HEK293 (cell line): Measurements from ENCODE around the gene MBD3L3.
A peak's percentile ranks its signal among the peaks of the same experiment; 100 is the strongest.
"Not testable (repeated sequence)": the region's sequence is repeated elsewhere in the genome, so short reads cannot be mapped to it uniquely, and the experiment has no call there.

Source experiments
- CTCF ChIA-PET: fragments of 350-600 bp; formaldehyde crosslinking; extraction: SDS; loops from one replicate; lab custom pipeline; 2021; ENCODE audit warnings: antibody characterized with exemption; lab: Yijun Ruan, JAX
- POLR2A ChIA-PET: fragments of 300-600 bp; formaldehyde crosslinking; extraction: SDS; loops from one replicate; lab custom pipeline; 2020; ENCODE audit warnings: antibody characterized with exemption, inconsistent platforms; lab: Yijun Ruan, JAX
- H3K27ac ChIP-seq: fragments of 200-500 bp; sonication (Bioruptor generic); 2 replicates; pipeline ENCODE4 v1.5.1; 2014; ENCODE audit warnings: low read depth, low read length, control low read depth, inconsistent platforms; ENCODE audit errors: extremely low read depth
- H3K36me3 ChIP-seq, 2 experiments: fragments of 200-500 bp in 1 of 2; sonication (Bioruptor generic) in 1 of 2; 1 replicate in 1 of 2; 2 replicates in 1 of 2; pipeline ENCODE4 v1.5.1; 2014 to 2017; ENCODE audit warnings: inconsistent platforms in 2 of 2, low read length in 2 of 2; ENCODE audit not compliant: control insufficient read depth in 2 of 2, insufficient read depth in 1 of 2
- H3K4me1 ChIP-seq: fragments of 200-500 bp; sonication (Bioruptor generic); 2 replicates; pipeline ENCODE4 v1.5.1; 2014; ENCODE audit warnings: mild to moderate bottlenecking, low read length, inconsistent platforms; ENCODE audit not compliant: control insufficient read depth, insufficient read depth
- H3K4me3 ChIP-seq: 2 replicates; pipeline ENCODE4 v1.5.1; 2011; ENCODE audit warnings: low read depth, mild to moderate bottlenecking, control low read depth, low read length, moderate library complexity
- H3K9me3 ChIP-seq: fragments of 200-500 bp; sonication (Bioruptor generic); 2 replicates; pipeline ENCODE4 v1.5.1; 2014; ENCODE audit warnings: low read depth, low read length, inconsistent platforms; ENCODE audit not compliant: control insufficient read depth, insufficient read depth
- MZF1 ChIP-seq: fragments of 450-650 bp; formaldehyde crosslinking; IDR thresholded peaks from 2 replicates; pipeline ENCODE4 v1.5.1; 2017; ENCODE audit warnings: missing biosample characterization, missing genetic modification characterization, borderline replicate concordance
- ZBTB17 ChIP-seq: fragments of 450-650 bp; formaldehyde crosslinking; IDR thresholded peaks from 2 replicates; pipeline ENCODE4 v1.5.1; 2016; ENCODE audit warnings: missing biosample characterization, missing genetic modification characterization
- ZBTB8A ChIP-seq: fragments of 450-650 bp; formaldehyde crosslinking; IDR thresholded peaks from 2 replicates; pipeline ENCODE4 v1.5.1; 2016; ENCODE audit warnings: missing biosample characterization, missing genetic modification characterization
- ZEB2 ChIP-seq: fragments of 450-650 bp; formaldehyde crosslinking; IDR thresholded peaks from 2 replicates; pipeline ENCODE4 v1.5.1; 2016; ENCODE audit warnings: missing biosample characterization, missing genetic modification characterization
- ZFHX2 ChIP-seq: fragments of 450-650 bp; formaldehyde crosslinking; conservative IDR thresholded peaks from 2 replicates; pipeline ENCODE4 v1.5.1; 2016; ENCODE audit warnings: missing biosample characterization, missing genetic modification characterization
- ZNF121 ChIP-seq: fragments of 450-650 bp; formaldehyde crosslinking; IDR thresholded peaks from 2 replicates; pipeline ENCODE4 v1.5.1; 2016; ENCODE audit warnings: missing biosample characterization, missing genetic modification characterization
- ZNF132 ChIP-seq: fragments of 450-650 bp; formaldehyde crosslinking; IDR thresholded peaks from 2 replicates; pipeline ENCODE4 v1.5.1; 2017; ENCODE audit warnings: missing biosample characterization, missing genetic modification characterization, borderline replicate concordance
- ZNF157 ChIP-seq: fragments of 450-650 bp; formaldehyde crosslinking; IDR thresholded peaks from 2 replicates; pipeline ENCODE4 v1.5.1; 2016; ENCODE audit warnings: missing biosample characterization, missing genetic modification characterization
- ZNF2 ChIP-seq: fragments of 450-650 bp; formaldehyde crosslinking; IDR thresholded peaks from 2 replicates; pipeline ENCODE4 v1.5.1; 2016; ENCODE audit warnings: missing biosample characterization, missing genetic modification characterization
- ZNF302 ChIP-seq: fragments of 450-650 bp; formaldehyde crosslinking; IDR thresholded peaks from 2 replicates; pipeline ENCODE4 v1.5.1; 2016; ENCODE audit warnings: missing biosample characterization, missing genetic modification characterization, low read depth
- ZNF530 ChIP-seq: fragments of 450-650 bp; formaldehyde crosslinking; IDR thresholded peaks from 2 replicates; pipeline ENCODE4 v1.5.1; 2016; ENCODE audit warnings: low read depth, missing biosample characterization, missing genetic modification characterization
- ZNF747 ChIP-seq: fragments of 450-650 bp; formaldehyde crosslinking; IDR thresholded peaks from 2 replicates; pipeline ENCODE4 v1.5.1; 2016; ENCODE audit warnings: missing biosample characterization, missing genetic modification characterization
- TF ChIP-seq, protein P1 (sequence below): fragments of 450-650 bp; formaldehyde crosslinking; IDR thresholded peaks from 2 replicates; pipeline ENCODE4 v1.5.1; 2016; ENCODE audit warnings: missing biosample characterization, missing genetic modification characterization, borderline replicate concordance

MBD3L3 gene

GRCh38 chr19:7067122-7067521 is 8.6 kb upstream of the MBD3L3 start:
- H3K9me3 ChIP-seq, H3K4me1 ChIP-seq, POLR2A ChIA-PET, CTCF ChIA-PET, H3K4me3 ChIP-seq, H3K27ac ChIP-seq: not testable (repeated sequence)
- H3K36me3 ChIP-seq, result peaks cover 0 to 11% of the 10 kb centered on the region in 2 experiments; a peak in 2 of 3 replicates

DNA sequence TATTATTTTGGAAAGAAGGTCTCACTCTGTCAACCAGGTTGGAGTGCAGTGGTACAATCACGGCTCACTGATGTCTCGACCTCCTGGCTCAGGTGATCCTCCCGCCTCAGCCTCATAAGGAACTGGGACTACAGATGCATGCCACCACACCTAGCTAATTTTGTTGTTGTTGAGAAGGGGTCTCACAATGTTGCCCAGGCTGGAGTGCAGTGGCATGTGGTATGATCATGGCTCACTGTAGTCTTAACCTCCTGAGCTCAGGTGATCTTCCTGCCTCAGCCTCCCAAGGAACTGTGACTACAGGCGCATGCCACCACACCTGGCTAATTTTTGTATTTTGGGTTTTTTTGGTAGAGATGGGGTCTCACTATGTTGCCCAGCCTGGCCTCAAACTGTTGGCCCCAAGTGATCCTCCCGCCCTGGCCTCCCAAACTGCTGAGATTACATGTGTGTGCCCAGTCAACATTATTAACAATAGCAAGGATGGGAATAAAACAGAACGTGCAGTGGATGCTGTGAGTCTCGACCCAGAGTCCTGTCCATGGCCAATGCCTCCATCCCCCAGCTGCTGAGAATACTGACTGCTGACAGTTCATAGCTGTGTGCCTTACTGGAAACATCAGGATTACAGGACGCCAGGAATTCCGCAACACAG is 5.4 kb upstream of the MBD3L3 start:
- Histone ChIP-seq H3K27ac (no peak overlapping the region), H3K4me1 (no peaks in the 10 kb centered on the region), H3K9me3 (no peaks in the 10 kb centered on the region), H3K36me3 (no peaks in the 10 kb centered on the region), H3K4me3 (no peak overlapping the region)
- ChIA-PET POLR2A (interaction anchor here (0.6 kb wide), 1 partner anchor 514 kb away, joined by 6 read pairs; no protein-coding TSS in a partner anchor), CTCF (interaction anchor here (1.6 kb wide), 1 partner anchor 290 kb away, joined by 4 read pairs; no protein-coding TSS in a partner anchor)
- TF ChIP-seq ZNF302 (tag by site-specific recombination) (no peak), ZNF121 (tag by site-specific recombination) (peak; percentile 61; the same call in 1 of the 2 replicates), ZBTB8A (no peak)

GRCh38 chr19:7063339-7063738 is 4.9 kb upstream of the MBD3L3 start:
- TF ChIP-seq MZF1, result no peak
- TF ChIP-seq ZEB2 (tag by site-specific recombination), result no peak
- no peak for TF ChIP-seq ZFHX2 (tag by site-specific recombination)
- no peak for TF ChIP-seq ZNF2 (tag by site-specific recombination)
- TF ChIP-seq ZNF157, result no peak
- TF ChIP-seq ZNF132 (tag by site-specific recombination), result no peak
- TF ChIP-seq ZNF747 (tag by site-specific recombination), result no peak
- TF ChIP-seq, protein P1, sequence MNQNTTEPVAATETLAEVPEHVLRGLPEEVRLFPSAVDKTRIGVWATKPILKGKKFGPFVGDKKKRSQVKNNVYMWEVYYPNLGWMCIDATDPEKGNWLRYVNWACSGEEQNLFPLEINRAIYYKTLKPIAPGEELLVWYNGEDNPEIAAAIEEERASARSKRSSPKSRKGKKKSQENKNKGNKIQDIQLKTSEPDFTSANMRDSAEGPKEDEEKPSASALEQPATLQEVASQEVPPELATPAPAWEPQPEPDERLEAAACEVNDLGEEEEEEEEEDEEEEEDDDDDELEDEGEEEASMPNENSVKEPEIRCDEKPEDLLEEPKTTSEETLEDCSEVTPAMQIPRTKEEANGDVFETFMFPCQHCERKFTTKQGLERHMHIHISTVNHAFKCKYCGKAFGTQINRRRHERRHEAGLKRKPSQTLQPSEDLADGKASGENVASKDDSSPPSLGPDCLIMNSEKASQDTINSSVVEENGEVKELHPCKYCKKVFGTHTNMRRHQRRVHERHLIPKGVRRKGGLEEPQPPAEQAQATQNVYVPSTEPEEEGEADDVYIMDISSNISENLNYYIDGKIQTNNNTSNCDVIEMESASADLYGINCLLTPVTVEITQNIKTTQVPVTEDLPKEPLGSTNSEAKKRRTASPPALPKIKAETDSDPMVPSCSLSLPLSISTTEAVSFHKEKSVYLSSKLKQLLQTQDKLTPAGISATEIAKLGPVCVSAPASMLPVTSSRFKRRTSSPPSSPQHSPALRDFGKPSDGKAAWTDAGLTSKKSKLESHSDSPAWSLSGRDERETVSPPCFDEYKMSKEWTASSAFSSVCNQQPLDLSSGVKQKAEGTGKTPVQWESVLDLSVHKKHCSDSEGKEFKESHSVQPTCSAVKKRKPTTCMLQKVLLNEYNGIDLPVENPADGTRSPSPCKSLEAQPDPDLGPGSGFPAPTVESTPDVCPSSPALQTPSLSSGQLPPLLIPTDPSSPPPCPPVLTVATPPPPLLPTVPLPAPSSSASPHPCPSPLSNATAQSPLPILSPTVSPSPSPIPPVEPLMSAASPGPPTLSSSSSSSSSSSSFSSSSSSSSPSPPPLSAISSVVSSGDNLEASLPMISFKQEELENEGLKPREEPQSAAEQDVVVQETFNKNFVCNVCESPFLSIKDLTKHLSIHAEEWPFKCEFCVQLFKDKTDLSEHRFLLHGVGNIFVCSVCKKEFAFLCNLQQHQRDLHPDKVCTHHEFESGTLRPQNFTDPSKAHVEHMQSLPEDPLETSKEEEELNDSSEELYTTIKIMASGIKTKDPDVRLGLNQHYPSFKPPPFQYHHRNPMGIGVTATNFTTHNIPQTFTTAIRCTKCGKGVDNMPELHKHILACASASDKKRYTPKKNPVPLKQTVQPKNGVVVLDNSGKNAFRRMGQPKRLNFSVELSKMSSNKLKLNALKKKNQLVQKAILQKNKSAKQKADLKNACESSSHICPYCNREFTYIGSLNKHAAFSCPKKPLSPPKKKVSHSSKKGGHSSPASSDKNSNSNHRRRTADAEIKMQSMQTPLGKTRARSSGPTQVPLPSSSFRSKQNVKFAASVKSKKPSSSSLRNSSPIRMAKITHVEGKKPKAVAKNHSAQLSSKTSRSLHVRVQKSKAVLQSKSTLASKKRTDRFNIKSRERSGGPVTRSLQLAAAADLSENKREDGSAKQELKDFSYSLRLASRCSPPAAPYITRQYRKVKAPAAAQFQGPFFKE, result no peak
- TF ChIP-seq ZBTB17 (tag by site-specific recombination), result no peak
- TF ChIP-seq ZNF530 (tag by site-specific recombination), result no peak
- CTCF ChIA-PET, result interaction anchor here (0.5 to 1.6 kb wide), 2 partner anchors 38 to 291 kb away, joined by 3 to 4 read pairs; no protein-coding TSS in a partner anchor
- no peaks in the 10 kb centered on the region for H3K4me1 ChIP-seq
- no peak overlapping the region for H3K4me3 ChIP-seq
- H3K27ac ChIP-seq, result no peak overlapping the region
- no peaks in the 10 kb centered on the region for H3K36me3 ChIP-seq
- POLR2A ChIA-PET, result interaction anchor here (0.6 kb wide), 1 partner anchor 513 kb away, joined by 6 read pairs; no protein-coding TSS in a partner anchor
- no peaks in the 10 kb centered on the region for H3K9me3 ChIP-seq

- H3K4me3 ChIP-seq, H3K27ac ChIP-seq, POLR2A ChIA-PET, H3K36me3 ChIP-seq, H3K4me1 ChIP-seq, CTCF ChIA-PET, H3K9me3 ChIP-seq: not testable (repeated sequence)
Observed at GRCh38 chr19:7059977-7060376, 1.5 kb upstream of the MBD3L3 start.

GRCh38 chr19:7056371-7056770 is 2.1 kb downstream of the MBD3L3 start:
- H3K36me3 ChIP-seq, H3K4me3 ChIP-seq, POLR2A ChIA-PET, CTCF ChIA-PET, H3K4me1 ChIP-seq, H3K27ac ChIP-seq, H3K9me3 ChIP-seq: not testable (repeated sequence)

GRCh38 chr19:7055679-7056078 is 2.8 kb downstream of the MBD3L3 start:
- POLR2A ChIA-PET, H3K4me1 ChIP-seq, H3K4me3 ChIP-seq, CTCF ChIA-PET, H3K9me3 ChIP-seq, H3K36me3 ChIP-seq, H3K27ac ChIP-seq: not testable (repeated sequence)
